Measurements from ENCODE around the gene DNAJC10.
A peak's percentile ranks its signal among the peaks of the same experiment; 100 is the strongest.

Gene DNAJC10

DNA sequence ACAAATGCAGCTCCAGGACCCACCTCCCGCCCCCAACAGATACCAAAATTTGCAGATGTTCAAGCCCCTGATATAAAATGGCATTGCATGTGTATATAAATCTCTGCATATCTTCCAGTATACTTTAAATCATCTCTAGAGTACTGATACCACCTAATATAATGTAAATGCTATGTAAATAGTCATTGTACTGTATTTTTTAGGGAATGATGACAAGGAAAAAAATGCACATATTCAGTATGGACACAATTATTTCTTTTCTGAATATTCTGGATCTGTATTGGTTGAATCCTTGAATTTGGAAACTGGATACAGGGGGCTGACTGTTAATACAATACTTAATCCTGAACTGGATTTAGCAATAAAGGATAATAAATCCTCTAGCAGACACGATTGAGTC, 82.7 kb downstream of the DNAJC10 start:
- DNase-seq = no peak

DNA sequence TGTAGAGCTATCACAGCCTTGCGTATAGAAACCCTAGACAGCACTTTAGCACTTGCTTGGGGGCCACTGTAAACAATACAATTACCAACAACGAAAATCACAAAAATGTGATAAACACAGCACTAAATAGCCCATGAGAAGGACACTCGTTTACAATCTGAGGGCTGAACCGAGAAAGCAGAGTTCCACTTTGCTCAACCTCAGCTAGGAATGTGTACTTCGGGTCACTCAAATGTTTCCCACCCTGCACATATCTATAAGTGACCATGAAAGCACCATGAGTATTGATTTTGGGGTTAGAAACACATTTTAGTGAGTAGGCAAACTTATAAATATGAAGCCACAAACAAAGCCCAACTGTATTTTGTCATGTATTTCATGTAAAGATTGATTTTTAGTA, 88.1 kb downstream of the DNAJC10 start:
- DNase-seq = no peak

DNA sequence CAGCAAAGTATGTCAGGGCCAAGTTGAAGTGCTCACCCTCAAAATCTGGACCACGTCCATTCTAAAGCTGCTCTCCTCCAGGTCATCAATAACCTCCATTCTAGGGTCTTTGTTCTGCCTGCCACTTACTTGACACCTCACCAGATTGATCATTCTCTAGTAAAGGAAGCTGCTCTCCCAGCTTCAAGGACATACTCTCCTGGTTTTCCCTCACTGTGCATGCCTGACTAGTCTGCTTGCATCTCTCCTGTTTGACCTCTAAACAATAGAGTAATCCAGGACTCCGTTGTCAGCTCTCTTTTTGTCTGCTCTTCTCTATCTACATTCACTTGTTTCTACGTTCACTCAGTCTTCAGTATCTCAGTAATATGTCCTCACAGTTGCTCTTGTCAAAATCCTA, 91.3 kb downstream of the DNAJC10 start:
- no peak for DNase-seq

DNA sequence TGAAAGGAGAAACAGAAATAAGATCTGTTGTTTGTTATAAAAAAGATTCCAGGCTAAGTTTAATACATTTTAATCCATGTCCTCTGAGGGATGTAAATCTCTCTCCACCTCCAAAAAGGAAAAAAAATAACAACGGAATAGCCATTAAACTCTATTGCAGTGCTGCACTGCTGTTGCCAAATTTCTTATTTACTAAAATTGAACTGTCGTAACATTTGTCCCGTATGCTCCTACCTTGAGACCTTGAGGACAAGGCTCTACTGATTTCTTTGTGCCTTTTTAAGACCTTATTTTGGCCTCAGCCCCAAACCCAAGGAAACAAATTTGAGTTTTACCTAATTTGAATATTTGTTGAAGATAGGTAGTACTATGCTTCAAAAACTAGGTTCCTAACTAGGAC, 94.0 kb downstream of the DNAJC10 start:
- DNase-seq = no peak

DNA sequence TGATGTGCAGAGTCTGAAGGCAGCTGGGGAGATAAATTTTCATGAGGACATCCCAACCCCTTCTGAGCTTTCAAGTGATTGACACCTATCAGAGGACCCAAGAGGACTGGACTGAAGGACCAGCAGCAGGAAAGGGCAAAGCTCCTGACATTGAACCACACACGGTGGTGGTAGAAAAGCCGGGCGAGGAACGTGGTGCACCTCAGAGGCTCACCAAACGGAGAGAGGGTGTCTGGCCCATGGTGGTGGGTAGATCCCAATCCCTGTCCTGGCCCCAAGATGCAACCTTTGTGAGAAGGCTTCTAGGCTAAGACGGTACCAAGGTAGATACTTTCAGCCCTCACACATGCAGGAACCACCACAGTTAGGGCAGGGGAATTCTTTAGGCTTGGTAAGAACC, 98.3 kb downstream of the DNAJC10 start:
- no peak for DNase-seq

DNA sequence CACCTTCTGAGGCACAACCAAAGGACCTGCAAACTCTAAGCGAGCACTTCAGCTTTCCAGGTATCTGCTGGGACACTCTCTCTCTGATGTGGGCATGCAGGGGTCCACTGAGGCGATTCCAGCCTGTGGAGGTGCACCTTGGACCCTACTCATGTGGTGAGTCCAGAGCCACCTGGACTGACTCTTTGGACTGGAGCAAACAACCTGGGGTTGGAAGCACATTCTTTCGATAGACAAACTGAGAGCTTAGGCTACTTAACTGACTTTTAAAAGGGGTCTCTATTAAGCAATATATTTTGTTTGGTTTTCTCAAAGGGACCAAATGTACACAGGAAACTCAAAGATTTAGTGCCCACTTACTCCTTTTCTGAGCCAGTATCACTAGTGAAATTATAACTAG, 98.7 kb downstream of the DNAJC10 start:
- DNase-seq = no peak

DNA sequence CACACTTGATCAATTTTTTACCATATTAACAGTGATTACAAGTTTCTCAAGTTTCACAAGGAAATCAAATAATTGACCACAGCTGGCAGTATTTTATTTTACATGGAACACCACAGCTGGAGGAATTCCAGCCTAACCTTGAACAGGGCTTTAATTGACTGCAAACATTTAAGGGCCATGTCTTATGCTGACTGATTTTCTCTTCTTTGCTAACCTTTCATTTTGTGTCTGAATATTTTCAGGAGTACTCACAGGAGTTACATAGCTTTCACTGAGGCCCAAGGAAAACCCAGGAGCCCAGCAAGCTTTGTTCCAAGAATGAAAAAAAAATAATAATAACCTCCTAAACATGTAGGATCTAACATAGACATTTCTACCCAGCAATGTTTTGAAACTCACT, 100.8 kb downstream of the DNAJC10 start:
- DNase-seq = no peak

DNA sequence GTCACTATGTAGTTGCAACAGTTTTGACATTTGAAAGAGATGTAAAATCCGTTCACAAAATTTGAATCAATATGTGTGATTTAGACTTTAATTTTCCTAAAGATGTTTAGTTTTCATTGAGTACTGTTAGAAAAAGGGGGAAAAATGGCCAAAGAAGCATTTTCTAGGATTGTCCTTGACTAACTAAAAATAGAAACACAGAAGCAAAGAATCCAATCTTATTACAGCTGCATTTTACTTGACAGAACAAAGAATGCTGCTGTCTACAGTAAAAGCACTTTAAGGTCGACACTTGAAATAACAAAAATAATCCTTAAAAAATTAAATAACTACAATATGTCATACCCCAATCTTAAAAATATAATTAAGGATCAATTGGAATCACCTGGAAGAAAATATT, 101.5 kb downstream of the DNAJC10 start:
- no peak for DNase-seq

DNA sequence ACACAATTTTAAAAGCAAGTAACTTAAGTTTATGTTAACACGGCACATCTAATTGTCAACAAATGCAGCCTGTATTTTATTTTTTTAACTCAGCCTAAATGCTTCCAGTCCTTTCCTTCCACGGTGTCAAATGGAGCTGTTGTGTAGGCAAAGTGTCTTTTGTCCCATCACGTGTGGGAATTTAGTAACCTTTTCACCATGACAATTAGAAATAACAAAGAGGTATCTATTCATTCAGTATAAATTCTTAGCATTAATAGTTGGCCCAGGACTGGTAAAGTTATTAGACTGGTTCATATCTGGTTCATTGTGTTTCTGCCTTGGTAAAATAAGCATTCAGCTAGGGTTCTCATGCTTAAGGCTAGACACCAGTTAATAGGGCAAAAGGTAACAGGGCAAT, 102.4 kb downstream of the DNAJC10 start:
- no peak for DNase-seq

DNA sequence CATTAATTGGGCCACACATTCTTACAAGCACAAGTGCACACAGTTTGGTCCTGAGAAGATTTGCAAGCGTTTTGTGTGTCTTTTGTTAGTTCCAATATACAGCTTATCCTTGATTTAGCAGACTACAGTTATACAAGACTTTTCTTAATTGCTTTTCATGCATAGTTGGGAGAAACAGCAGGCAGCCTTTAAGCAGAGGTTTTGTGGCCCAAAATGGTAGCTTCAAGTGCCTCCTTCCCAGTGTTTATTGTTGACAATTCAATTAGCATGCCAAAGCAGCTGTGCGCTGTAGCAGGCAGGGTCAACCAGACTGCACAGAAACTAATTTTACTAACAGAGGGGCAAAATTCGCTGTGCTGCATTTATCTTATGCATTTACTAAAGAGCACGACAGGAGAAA, 102.9 kb downstream of the DNAJC10 start:
- DNase-seq = peak; percentile 86

DNA sequence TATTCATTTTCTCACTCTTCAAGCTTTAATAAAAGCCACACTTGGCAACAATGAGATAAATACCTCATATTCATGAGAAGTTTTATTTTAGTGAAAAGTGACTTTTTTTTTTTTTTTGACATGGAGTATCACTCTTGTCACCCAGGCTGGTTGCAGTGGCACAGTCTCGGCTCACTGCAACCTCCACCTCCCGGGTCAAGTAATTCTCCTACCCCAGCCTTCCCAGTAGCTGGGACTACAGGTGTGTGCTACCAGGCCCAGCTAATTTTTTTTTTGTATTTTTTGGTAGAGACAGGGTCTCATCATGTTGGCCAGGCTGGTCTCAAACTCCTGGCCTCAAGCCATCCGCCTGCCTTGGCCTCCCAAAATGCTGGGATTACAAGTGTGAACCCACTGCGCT, 103.4 kb downstream of the DNAJC10 start:
- no peak for DNase-seq

DNA sequence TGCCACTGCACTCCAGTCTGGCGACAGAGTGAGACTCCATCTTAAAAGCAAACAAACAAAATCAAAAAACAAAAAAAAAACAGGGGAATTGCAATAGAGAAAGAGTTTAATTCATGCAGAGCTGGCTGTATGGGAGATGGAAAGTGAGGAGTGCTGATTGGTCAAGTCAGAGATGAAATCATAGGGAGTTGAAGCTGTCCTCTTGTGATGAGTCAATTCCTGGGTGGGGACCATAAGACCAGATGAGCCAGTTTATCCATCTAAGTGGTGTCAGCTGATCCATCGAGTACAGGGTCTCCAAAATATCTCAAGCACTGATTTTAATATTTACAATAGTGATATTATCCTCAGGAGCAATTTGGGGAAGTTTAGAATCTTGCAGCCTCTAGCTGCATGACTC, 105.1 kb downstream of the DNAJC10 start:
- no peak for DNase-seq

DNA sequence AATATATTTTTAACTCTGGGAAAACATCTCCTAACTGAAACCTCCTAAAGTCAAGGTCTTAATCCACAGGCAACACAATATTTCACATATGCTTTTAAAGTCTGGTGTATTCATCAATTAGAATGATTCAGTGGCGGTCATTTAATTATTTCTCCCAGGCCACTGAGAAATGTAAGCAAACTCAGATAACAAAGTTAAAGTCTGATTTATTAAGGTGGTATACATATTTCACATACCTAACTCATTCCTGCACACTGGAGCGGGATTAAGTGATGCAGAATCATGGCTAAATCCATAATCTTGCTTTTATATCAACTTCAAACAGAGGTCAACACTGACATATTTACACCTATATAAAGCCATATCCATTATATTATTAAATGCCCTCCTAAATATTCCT, 106.7 kb downstream of the DNAJC10 start:
- no peak for DNase-seq

DNA sequence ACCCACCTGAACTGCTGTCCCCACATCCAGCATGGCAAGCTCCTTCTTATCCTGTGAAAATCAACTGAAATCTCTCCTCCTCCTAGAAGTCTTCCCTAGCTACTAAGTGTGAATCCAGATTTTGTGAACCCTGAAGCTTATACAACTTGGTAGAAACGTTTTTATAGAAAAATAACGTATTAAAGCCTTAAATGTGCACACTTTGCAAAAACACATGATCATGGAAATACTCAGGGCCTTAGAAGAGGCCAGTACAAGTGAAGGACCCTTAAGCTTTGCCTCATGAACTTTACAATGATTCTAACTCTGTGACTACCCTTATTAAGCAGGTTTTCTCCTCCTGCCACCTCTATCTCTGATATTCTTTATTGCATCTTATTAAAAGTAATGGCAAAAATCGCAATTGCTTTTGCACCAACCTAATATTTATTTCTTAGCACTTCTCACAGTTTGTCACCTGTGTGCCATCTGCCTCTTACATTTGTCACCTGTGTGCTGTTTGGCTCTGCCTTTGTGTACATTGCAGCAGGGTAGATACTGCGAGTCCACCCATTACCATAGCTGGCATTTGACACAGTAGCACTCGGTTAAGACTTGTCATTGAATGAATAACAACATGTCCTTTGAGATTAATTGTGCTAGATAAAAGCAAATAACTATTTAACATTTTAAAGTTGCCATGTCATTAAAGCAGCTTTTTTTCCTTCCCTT, 108.2 kb downstream of the DNAJC10 start:
- DNase-seq = peak; percentile 81

DNA sequence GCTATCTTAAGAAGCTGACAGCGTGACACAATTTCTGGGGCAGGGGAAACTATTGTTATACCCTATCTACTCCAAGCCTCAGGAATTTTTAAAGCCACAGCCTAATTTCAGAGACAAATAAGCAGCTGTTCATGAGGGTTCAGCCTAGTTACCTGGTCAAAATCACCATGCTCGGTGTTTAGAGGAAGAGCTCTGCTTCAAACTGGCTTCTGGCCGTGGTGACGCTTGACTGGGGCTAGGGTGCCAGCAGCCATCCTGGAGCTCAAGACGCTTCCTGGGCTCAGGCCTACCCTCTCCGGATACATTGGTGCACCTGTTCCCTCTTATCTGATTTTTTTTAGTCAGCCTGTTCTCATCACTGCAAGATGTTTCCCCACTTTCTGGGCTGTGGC, 108.7 kb downstream of the DNAJC10 start:
- DNase-seq = peak; percentile 81

DNA sequence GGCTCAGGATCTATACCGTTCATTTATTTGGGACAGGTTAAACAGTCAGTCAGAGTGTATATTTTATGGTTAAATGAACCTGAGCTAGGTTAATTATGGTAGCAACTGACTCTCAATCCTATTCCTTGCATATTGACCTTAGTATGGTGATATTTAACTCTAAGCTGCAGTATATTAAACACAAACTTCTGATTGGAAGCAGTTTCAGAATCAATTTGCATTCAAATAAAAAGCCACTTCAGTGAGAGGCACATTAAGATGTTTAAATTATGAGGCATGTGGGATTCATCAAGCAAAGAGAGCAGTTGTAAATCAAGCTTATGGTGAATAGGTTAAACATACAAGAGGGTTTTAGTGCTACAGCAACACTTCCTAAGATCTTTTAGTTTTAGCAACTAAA, 110.0 kb downstream of the DNAJC10 start:
- no peak for DNase-seq

DNA sequence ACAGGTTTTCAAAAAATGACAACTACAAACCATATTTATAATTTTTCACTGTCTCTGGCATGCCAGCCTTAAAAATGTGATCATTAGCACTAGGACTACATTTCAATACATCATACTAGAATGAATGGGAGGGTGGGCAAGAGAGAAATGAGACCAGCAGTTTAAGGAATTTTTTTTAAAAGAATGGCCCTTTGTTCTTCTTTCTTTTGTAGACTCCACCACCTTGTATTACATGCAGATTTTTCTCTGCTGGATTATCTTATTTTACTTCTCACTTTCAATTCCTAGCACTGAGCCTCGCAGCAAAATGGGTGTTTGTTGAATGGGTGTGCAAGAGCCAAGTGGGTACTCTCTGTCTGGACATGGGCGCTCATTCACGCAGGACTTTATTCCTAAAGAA, 110.4 kb downstream of the DNAJC10 start:
- DNase-seq = no peak

DNA sequence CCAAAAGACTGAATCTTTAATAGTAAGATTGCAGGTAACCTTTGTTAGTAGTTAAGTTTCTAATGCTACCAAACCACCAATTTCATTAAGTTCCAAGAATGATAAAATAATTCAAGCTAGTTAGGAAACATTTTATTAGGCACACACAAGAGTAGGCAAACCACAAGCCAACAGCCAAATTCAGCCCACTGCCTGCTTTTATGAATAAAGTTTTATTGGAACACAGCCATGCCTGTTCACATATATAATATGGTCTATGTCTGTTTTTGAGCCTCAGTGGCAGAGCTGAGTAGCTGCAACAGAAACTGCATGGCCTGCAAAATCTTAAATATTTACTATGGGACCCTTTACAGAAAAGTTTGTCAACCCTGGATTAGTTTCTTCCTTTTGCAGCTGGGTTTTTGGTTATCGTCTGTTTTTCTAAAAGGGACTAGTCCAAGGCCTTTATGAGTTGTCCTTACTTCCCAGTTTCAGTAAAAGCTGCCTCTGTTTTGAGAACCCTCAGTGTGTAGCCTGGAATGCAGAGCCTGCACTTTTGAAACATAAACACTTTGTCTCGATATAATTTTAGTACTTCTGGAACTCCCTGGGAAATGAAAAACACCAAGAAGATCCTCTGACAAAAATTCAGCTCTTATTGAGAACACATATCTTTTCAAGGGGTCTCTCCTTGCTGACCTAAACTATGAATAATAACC, 111.3 kb downstream of the DNAJC10 start:
- no peak for DNase-seq

DNA sequence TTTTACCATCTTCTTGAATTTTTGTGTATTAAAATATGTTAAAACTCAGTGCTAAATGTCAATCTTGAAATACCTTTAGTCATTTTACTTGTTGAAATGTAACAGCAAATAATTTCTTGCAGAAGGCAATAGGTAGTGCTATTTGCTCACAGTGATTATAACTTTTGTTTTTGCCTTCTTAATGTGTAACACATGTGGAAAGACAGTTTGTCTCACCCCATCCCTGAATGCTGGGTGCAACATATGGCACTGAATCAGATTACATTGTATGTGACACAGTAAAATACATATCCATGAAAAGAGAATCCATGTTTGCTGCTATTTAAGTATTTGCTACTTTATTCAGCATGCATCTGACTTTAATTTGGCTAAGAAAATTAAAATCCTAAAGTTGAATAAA, 115.0 kb downstream of the DNAJC10 start:
- no peak for DNase-seq

DNA sequence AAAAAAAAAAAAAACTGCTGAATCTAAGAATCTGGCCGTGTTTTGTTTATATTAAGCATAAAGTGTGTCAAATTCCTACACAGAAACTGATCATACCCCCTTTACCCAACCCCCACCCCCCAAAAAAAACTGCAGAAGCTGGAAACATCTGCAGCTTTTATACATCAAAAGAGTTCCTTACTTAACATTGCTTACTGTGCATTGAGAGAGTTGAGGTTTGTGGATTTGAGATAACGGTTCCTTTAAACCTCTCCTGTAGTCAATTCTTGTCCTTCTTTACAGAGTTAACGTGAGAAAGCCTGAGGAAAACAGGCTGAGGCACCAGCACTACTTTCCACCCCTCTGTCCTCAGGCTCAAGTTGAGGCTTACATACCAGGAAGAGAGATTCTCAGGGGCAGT, 115.9 kb downstream of the DNAJC10 start:
- DNase-seq = no peak

DNA sequence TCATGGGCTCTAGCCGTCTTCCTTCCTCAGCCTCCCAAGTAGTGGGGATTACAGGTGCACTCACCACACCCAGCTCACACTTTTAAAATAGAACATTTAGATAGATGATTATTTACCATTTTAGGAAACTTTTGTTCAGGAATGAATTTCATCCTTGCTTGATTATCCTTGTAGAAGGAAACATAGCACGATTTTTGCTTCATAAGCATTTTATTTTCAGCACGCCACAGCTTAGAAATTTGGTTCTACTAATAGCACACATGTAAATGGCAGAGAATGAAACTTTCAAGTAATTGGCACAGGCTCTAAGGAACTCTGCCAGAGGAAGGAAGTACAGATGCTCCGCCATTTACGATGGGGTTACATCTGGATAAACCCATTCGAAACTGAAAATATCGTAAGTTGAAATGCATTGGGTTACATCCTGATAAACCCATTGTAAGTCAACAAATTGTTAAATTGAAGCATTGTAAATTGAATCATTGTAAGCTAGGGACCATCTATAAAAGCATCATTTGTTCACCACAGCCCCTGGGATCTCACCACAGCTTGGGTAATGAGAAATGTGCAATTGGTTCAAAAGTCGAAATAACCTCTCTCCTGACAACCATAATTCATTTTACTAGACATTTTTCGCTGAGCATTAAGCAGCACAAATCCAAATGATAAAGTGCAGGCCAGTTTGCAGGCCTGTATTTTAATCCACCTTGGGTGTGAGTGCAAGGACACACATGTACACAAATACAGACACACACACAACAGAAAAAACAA, 117.2 kb downstream of the DNAJC10 start:
- no peak for DNase-seq

DNA sequence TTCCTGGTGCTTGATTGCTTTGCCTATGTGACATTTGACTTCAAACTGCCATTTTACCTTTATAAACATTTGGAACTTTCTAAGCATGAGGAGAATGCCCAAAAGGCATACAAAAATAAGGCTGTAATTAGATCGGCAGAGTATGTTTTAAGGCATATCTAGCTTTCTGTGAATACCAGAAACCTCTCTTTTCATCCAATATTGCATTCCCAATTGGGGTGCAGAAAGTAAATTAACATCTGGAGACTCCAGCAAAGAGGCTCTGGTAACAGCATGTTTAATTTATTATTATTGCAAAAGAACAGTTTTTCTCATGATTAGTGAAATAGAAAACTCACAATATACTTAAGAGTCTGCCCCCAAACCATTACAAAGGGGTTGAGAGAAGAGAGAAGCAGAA, 118.2 kb downstream of the DNAJC10 start:
- no peak for DNase-seq

DNA sequence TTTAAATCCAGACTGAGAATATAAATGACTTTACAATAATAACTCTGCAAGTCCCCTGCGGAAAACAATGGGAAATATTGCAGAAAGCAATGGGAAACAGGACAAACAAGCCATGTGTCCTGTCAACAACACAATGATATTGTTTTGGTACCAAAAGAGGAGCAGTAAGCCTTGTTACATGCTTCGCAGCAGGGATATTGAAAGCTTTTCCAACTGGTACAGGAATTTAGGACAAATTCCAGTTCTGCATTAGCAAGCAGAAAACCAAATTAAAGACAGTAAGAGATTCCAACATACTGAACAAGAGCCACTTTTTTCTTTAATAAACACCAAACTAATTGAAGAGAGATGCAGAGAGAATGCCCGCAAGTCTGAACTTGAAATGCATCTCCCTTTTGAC, 120.4 kb downstream of the DNAJC10 start:
- DNase-seq = no peak
